Bronchial epithelial cell (primary cell): ENCODE measurements around the gene MYRF. TPM values are rescaled to one million over a fixed set of nuclear protein-coding genes. Genes with fewer than 3 reads are reported as not detected.

Experiments
- DNase-seq: peaks from one replicate; pipeline ENCODE4 v3.0.0-alpha.2; 2010; ENCODE audit warnings: low read depth
- FAIRE-seq: peaks from 2 replicates; lab custom pipeline; 2011; peaks lifted over from hg19 to GRCh38; lab: Jason Lieb, UNC
- H3K27me3 ChIP-seq: 2 replicates; pipeline ENCODE4 v1.5.1; 2011; ENCODE audit warnings: low read length; ENCODE audit not compliant: control insufficient read depth, insufficient read depth
- H3K36me3 ChIP-seq: 2 replicates; pipeline ENCODE4 v1.5.1; 2011; ENCODE audit warnings: low read length; ENCODE audit not compliant: control insufficient read depth, insufficient read depth
- H3K4me3 ChIP-seq: 2 replicates; pipeline ENCODE4 v1.5.1; 2011; ENCODE audit warnings: mild to moderate bottlenecking, low read depth, low read length, control low read depth
- CTCF ChIP-seq: IDR thresholded peaks from 2 replicates; pipeline ENCODE4 v1.5.1; 2011; ENCODE audit warnings: mild to moderate bottlenecking, moderate library complexity, low read length, control low read depth, inconsistent platforms; ENCODE audit not compliant: insufficient read depth, severe bottlenecking
- total RNA-seq: library from RNA; depleted of rRNA; stranded (reverse); fragments of >200 nt; gene quantifications from 2 replicates; pipeline ENCODE4 v1.2.1, GENCODE V29; 2014

Gene MYRF
- total RNA-seq, 1 donor from 2014 or later: under 0.01 TPM

GRCh38 chr11:61834278-61835048, 82.0 kb downstream of the MYRF start:
- no peak overlapping the region for H3K4me3 ChIP-seq
- FAIRE-seq (no peak), DNase-seq (no peak)
- no peak for TF ChIP-seq CTCF
- H3K36me3 ChIP-seq: peaks cover 14% of the 10 kb centered on the region
- H3K27me3 ChIP-seq: no peaks in the 10 kb centered on the region

- peaks cover 24% of the 10 kb centered on the region for H3K36me3 ChIP-seq
- DNase-seq: no peak
- no peak for TF ChIP-seq CTCF
- no peaks in the 10 kb centered on the region for H3K27me3 ChIP-seq
- no peak for FAIRE-seq
- no peak overlapping the region for H3K4me3 ChIP-seq
Measured at GRCh38 chr11:61836193-61836592, 83.8 kb downstream of the MYRF start.

GRCh38 chr11:61837411-61838005, 85.1 kb downstream of the MYRF start:
- Histone ChIP-seq H3K36me3 (peaks cover 26% of the 10 kb centered on the region), H3K4me3 (no peak overlapping the region), H3K27me3 (no peaks in the 10 kb centered on the region)
- DNase-seq (no peak), FAIRE-seq (no peak)
- no peak for TF ChIP-seq CTCF

Other genes with a start within 250 kb of the MYRF start
- gene LRRC10B, start 243.9 kb upstream of the MYRF start, total RNA-seq: under 0.01 TPM in 1 of 2 replicates, not detected in the other
- gene SYT7, start 171.6 kb upstream of the MYRF start, total RNA-seq: 21.1 and 34.4 TPM in 2 replicates
- gene DAGLA, start 72.2 kb upstream of the MYRF start, total RNA-seq: under 0.01 and 0.13 TPM in 2 replicates
- 61.3 and 159 TPM in 2 replicates for gene TMEM258, start 40.0 kb downstream of the MYRF start, total RNA-seq
- 5.9 and 9.7 TPM in 2 replicates for gene FEN1, start 40.3 kb downstream of the MYRF start, total RNA-seq
- gene FADS1, start 64.4 kb downstream of the MYRF start, total RNA-seq: 23.2 and 46.9 TPM in 2 replicates
- 15.2 and 34.2 TPM in 2 replicates for gene FADS2, start 75.7 kb downstream of the MYRF start, total RNA-seq
- gene FADS3, start 138.9 kb downstream of the MYRF start, total RNA-seq: 31.9 and 66.2 TPM in 2 replicates
- 0.90 and 1.1 TPM in 2 replicates for gene RAB3IL1, start 164.9 kb downstream of the MYRF start, total RNA-seq
- 3.7 and 5.2 TPM in 2 replicates for gene BEST1, start 197.7 kb downstream of the MYRF start, total RNA-seq
- 1,010 and 1,591 TPM in 2 replicates for gene FTH1, start 215.0 kb downstream of the MYRF start, total RNA-seq